Neural cell (in vitro differentiated cells): ENCODE results near the gene DCAF7. TPM values are rescaled to one million over a fixed set of nuclear protein-coding genes. Genes with fewer than 3 reads are reported as not detected.

Experiments used
- H2AFZ ChIP-seq: fragments of 200-600, 300-800 bp; sonication (generic), shearing (Covaris generic); 2 replicates; pipeline ENCODE4 v1.6.0; 2014; ENCODE audit warnings: low read depth, mild to moderate bottlenecking, antibody characterized with exemption, low read length, moderate library complexity
- H3F3A ChIP-seq: fragments of 200-600 bp; shearing (Covaris generic); 2 replicates; pipeline ENCODE4 v1.6.1; 2016; ENCODE audit warnings: mild to moderate bottlenecking, moderate library complexity, mixed read lengths, antibody characterized with exemption, low read length; ENCODE audit not compliant: insufficient read depth, poor library complexity, severe bottlenecking
- H3K27ac ChIP-seq: fragments of 200-600, 300-800 bp; sonication (generic), shearing (Covaris generic); 2 replicates; pipeline ENCODE4 v1.5.1; 2014; ENCODE audit warnings: mild to moderate bottlenecking, low read length, moderate library complexity
- H3K27me3 ChIP-seq: fragments of 300-800, 200-600 bp; sonication (generic), shearing (Covaris generic); 2 replicates; pipeline ENCODE4 v1.6.0; 2014; ENCODE audit warnings: mild to moderate bottlenecking, low read depth, low read length, moderate library complexity; ENCODE audit not compliant: insufficient read depth
- H3K36me3 ChIP-seq: fragments of 300-800, 200-600 bp; sonication (generic), shearing (Covaris generic); 2 replicates; pipeline ENCODE4 v1.5.1; 2014; ENCODE audit warnings: mild to moderate bottlenecking, antibody characterized with exemption, low read length, moderate library complexity; ENCODE audit not compliant: insufficient read depth
- H3K4me2 ChIP-seq: fragments of 300-800, 200-600 bp; sonication (generic), shearing (Covaris generic); 2 replicates; pipeline ENCODE4 v1.6.0; 2014; ENCODE audit warnings: mild to moderate bottlenecking, low read length
- H3K4me3 ChIP-seq: fragments of 300-800, 200-600 bp; sonication (generic), shearing (Covaris generic); 2 replicates; pipeline ENCODE4 v1.5.1; 2014; ENCODE audit warnings: mild to moderate bottlenecking, low read length, moderate library complexity
- H3K79me2 ChIP-seq: fragments of 200-600 bp; shearing (Covaris generic); replicated peaks from 2 replicates; pipeline ENCODE4 v1.6.0; 2014; ENCODE audit warnings: mild to moderate bottlenecking, low read length, moderate library complexity; ENCODE audit not compliant: insufficient read depth
- H3K9ac ChIP-seq: fragments of 300-800, 200-600 bp; sonication (generic), shearing (Covaris generic); 2 replicates; pipeline ENCODE4 v1.6.1; 2016; ENCODE audit warnings: mild to moderate bottlenecking, low read length, mixed read lengths
- H3K9me2 ChIP-seq: fragments of 200-600 bp; shearing (Covaris generic); 2 replicates; pipeline ENCODE4 v1.6.1; 2016; ENCODE audit warnings: mild to moderate bottlenecking, low read length, mixed read lengths; ENCODE audit not compliant: insufficient read depth
- H3K9me3 ChIP-seq: fragments of 200-600, 300-800 bp; sonication (generic), shearing (Covaris generic); 2 replicates; pipeline ENCODE4 v1.6.1; 2016; ENCODE audit warnings: mild to moderate bottlenecking, mixed run types, low read length, moderate library complexity, mixed read lengths
- H4K20me1 ChIP-seq: fragments of 200-600 bp; shearing (Covaris generic); 2 replicates; pipeline ENCODE4 v1.6.1; 2016; ENCODE audit warnings: mild to moderate bottlenecking, mixed run types; ENCODE audit not compliant: insufficient read depth
- EP300 ChIP-seq: fragments of 450-650 bp; conservative IDR thresholded peaks from 2 replicates; pipeline ENCODE4 v1.6.1; 2014; ENCODE audit warnings: antibody characterized with exemption, mild to moderate bottlenecking, moderate library complexity; ENCODE audit not compliant: poor library complexity, severe bottlenecking
- EZH2 ChIP-seq: fragments of 200-600, 300-800 bp; shearing (Covaris generic), sonication (generic); IDR thresholded peaks from 2 replicates; pipeline ENCODE4 v1.6.1; 2014; ENCODE audit warnings: antibody characterized with exemption, low read length, borderline replicate concordance, mild to moderate bottlenecking; ENCODE audit not compliant: insufficient read depth, poor library complexity, severe bottlenecking
- MXI1 ChIP-seq: fragments of 450-650 bp; conservative IDR thresholded peaks from 2 replicates; pipeline ENCODE4 v1.6.1; 2014; ENCODE audit warnings: antibody characterized with exemption, mild to moderate bottlenecking; ENCODE audit not compliant: poor library complexity, severe bottlenecking
- POLR2AphosphoS5 ChIP-seq: IDR thresholded peaks from 2 replicates; pipeline ENCODE4 v1.6.1; 2012
- SMC3 ChIP-seq: fragments of 450-650 bp; conservative IDR thresholded peaks from 2 replicates; pipeline ENCODE4 v1.6.1; 2014; ENCODE audit warnings: antibody characterized with exemption, mild to moderate bottlenecking, moderate library complexity; ENCODE audit not compliant: poor library complexity
- polyA plus RNA-seq: library from polyadenylated mRNA; depleted of rRNA; stranded (reverse); fragments of >200 nt; gene quantifications from 2 replicates; pipeline ENCODE4 v1.2.3, GENCODE V29; 2014
- TF ChIP-seq, protein P1 (sequence below): fragments of 450-650 bp; IDR thresholded peaks from 2 replicates; pipeline ENCODE4 v1.5.1; 2014; ENCODE audit warnings: antibody characterized with exemption, mild to moderate bottlenecking, moderate library complexity; ENCODE audit not compliant: poor library complexity, severe bottlenecking
- TF ChIP-seq, protein P2 (sequence below): IDR thresholded peaks from 2 replicates; pipeline ENCODE4 v1.6.1; 2012; ENCODE audit warnings: borderline replicate concordance

DCAF7 gene
- polyA plus RNA-seq, 1 donor from 2014 or later, result 35.3 TPM

DNA sequence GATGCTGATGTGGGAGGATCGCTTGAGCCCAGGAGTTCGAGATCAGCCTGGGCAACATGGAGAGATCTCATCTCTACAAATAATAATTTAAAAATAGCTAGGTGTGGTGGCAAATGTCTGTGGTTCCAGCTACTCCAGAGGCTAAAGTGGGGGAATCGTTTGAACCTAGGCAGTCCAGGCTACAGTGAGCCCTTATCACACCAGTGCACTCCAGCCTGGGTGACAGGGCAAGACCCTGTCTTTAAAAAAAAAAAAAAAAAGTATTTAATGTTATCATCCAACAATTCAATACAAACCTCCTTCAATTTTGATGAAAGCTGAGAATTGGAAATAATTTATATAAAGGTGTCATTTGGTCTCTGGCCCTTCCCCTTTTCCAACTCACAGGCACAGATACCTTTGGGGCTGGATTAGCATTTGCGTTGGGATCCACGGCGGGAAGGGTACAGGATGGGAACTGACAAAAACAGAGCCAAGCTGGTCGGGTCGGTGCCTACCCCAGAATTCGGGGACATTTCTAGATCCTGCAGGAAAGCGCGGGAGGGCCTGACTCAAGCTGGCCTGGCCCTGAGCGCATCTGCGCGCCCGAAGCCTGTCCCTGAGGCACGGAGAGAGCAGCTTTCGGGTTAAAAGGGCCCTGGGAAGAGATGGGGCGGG, 860 bp upstream of the DCAF7 start:
- Histone ChIP-seq H3K27me3 (no peaks in the 10 kb centered on the region), H2AFZ (peak overlapping the region; percentile 95), H3F3A (no peaks in the 10 kb centered on the region), H4K20me1 (peaks cover 3% of the 10 kb centered on the region), H3K4me2 (peak overlapping the region; percentile 70), H3K9me3 (no peaks in the 10 kb centered on the region), H3K27ac (peak overlapping the region; percentile 68), H3K9ac (peak overlapping the region; percentile 71), H3K4me3 (peak overlapping the region; percentile 93), H3K79me2 (peaks cover 31% of the 10 kb centered on the region), H3K9me2 (no peaks in the 10 kb centered on the region), H3K36me3 (no peaks in the 10 kb centered on the region)
- TF ChIP-seq MXI1 (no peak), POLR2AphosphoS5 (no peak)
- TF ChIP-seq, protein P1, sequence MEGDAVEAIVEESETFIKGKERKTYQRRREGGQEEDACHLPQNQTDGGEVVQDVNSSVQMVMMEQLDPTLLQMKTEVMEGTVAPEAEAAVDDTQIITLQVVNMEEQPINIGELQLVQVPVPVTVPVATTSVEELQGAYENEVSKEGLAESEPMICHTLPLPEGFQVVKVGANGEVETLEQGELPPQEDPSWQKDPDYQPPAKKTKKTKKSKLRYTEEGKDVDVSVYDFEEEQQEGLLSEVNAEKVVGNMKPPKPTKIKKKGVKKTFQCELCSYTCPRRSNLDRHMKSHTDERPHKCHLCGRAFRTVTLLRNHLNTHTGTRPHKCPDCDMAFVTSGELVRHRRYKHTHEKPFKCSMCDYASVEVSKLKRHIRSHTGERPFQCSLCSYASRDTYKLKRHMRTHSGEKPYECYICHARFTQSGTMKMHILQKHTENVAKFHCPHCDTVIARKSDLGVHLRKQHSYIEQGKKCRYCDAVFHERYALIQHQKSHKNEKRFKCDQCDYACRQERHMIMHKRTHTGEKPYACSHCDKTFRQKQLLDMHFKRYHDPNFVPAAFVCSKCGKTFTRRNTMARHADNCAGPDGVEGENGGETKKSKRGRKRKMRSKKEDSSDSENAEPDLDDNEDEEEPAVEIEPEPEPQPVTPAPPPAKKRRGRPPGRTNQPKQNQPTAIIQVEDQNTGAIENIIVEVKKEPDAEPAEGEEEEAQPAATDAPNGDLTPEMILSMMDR, result no peak

DNA sequence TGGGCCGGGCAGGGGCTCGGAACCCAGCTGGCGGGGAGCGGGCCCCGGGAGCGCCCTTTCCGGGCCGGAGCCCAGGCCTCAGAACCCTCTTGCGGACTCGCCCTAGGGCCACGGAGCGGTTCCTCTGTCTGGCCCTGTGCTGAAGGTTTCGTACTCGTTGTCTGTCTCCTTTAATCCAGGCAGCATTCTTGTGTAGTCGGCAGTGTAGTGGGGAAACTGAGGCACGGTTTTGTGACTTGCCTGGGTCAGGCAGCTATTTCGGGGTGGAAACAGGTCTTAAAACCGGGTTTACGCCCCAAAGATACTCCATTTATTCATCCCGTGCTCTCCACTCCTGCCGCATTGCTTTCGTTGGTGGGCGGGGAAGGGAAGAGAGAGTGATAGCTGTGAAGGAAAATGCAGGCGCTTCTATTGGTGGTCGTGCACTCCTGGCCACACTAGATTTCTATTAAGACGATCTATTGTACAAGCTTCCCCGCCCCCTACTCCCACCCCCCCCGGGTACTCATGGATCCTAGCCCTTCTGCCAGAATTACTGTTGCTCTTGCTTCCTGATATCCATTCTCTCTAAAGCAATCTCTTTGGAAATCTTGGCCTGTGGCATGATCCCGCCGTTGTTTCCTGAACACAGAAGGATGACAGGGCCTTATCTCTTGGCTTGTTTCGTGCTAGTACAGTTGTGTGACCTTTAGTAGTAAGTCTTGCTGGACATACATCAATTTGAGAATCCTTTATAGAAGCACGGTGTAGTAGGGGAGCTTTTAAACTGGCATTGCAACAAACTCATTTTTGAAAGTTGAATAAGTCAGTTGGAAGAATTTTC, 751 bp downstream of the DCAF7 start:
- H3K79me2 ChIP-seq, result peaks cover 47% of the 10 kb centered on the region
- H4K20me1 ChIP-seq, result peaks cover 3% of the 10 kb centered on the region
- TF ChIP-seq EZH2 (no peak), EP300 (no peak), POLR2AphosphoS5 (peak; percentile 34), MXI1 (no peak), SMC3 (no peak)
- TF ChIP-seq, protein P1, result no peak
- TF ChIP-seq, protein P2, sequence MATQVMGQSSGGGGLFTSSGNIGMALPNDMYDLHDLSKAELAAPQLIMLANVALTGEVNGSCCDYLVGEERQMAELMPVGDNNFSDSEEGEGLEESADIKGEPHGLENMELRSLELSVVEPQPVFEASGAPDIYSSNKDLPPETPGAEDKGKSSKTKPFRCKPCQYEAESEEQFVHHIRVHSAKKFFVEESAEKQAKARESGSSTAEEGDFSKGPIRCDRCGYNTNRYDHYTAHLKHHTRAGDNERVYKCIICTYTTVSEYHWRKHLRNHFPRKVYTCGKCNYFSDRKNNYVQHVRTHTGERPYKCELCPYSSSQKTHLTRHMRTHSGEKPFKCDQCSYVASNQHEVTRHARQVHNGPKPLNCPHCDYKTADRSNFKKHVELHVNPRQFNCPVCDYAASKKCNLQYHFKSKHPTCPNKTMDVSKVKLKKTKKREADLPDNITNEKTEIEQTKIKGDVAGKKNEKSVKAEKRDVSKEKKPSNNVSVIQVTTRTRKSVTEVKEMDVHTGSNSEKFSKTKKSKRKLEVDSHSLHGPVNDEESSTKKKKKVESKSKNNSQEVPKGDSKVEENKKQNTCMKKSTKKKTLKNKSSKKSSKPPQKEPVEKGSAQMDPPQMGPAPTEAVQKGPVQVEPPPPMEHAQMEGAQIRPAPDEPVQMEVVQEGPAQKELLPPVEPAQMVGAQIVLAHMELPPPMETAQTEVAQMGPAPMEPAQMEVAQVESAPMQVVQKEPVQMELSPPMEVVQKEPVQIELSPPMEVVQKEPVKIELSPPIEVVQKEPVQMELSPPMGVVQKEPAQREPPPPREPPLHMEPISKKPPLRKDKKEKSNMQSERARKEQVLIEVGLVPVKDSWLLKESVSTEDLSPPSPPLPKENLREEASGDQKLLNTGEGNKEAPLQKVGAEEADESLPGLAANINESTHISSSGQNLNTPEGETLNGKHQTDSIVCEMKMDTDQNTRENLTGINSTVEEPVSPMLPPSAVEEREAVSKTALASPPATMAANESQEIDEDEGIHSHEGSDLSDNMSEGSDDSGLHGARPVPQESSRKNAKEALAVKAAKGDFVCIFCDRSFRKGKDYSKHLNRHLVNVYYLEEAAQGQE, result no peak

More for the DNA sequence above, 751 bp downstream of the DCAF7 start:
- Histone ChIP-seq H2AFZ (peak overlapping the region; percentile 43), H3K9ac (peak overlapping the region; percentile 90), H3K27me3 (no peaks in the 10 kb centered on the region), H3K9me3 (no peaks in the 10 kb centered on the region), H3K36me3 (no peaks in the 10 kb centered on the region), H3K4me3 (peak overlapping the region; percentile 93), H3K9me2 (no peaks in the 10 kb centered on the region), H3K4me2 (peak overlapping the region; percentile 97), H3F3A (no peaks in the 10 kb centered on the region), H3K27ac (peak overlapping the region; percentile 89)
